GM18508 (cell line): ENCODE results near the gene N4BP2L1.

ENCODE experiments used
- ATAC-seq: cut with Tn5 transposase; IDR thresholded peaks from one replicate; pipeline ENCODE4 v1.9.1; 2021; ENCODE audit warnings: moderate number of reproducible peaks; ENCODE audit not compliant: insufficient read depth, unreplicated experiment

The N4BP2L1 gene

GRCh38 chr13:32438871-32439270 is 10.9 kb upstream of the N4BP2L1 start:
- ATAC-seq: no peak

- ATAC-seq: no peak
Measured at GRCh38 chr13:32432856-32433255, 4.9 kb upstream of the N4BP2L1 start.

GRCh38 chr13:32431361-32431760 is 3.4 kb upstream of the N4BP2L1 start:
- no peak for ATAC-seq

- ATAC-seq: no peak
Measured at GRCh38 chr13:32430018-32430747, 2.3 kb upstream of the N4BP2L1 start.

- ATAC-seq: no peak
Measured at GRCh38 chr13:32429433-32429909, 1.5 kb upstream of the N4BP2L1 start.

- no peak for ATAC-seq
Measured at GRCh38 chr13:32428581-32429432, 877 bp upstream of the N4BP2L1 start.

- ATAC-seq: peak; percentile 0
Measured at GRCh38 chr13:32426990-32427851, 709 bp downstream of the N4BP2L1 start.

- peak; percentile 39 for ATAC-seq
Measured at GRCh38 chr13:32426191-32426989, 1.5 kb downstream of the N4BP2L1 start.

GRCh38 chr13:32425158-32425557 is 2.8 kb downstream of the N4BP2L1 start:
- no peak for ATAC-seq

GRCh38 chr13:32423592-32423991 is 4.3 kb downstream of the N4BP2L1 start:
- no peak for ATAC-seq

GRCh38 chr13:32419862-32420261 is 8.1 kb downstream of the N4BP2L1 start:
- ATAC-seq: no peak

- no peak for ATAC-seq
Measured at GRCh38 chr13:32417995-32418394, 9.9 kb downstream of the N4BP2L1 start.

- no peak for ATAC-seq
Measured at GRCh38 chr13:32415019-32415418, 12.9 kb downstream of the N4BP2L1 start.

GRCh38 chr13:32414580-32414979 is 13.3 kb downstream of the N4BP2L1 start:
- no peak for ATAC-seq

- no peak for ATAC-seq
Measured at GRCh38 chr13:32413284-32413683, 14.6 kb downstream of the N4BP2L1 start.

GRCh38 chr13:32409561-32410421 is 18.1 kb downstream of the N4BP2L1 start:
- ATAC-seq: no peak

GRCh38 chr13:32409001-32409313 is 19.0 kb downstream of the N4BP2L1 start:
- no peak for ATAC-seq

GRCh38 chr13:32408296-32409000 is 19.5 kb downstream of the N4BP2L1 start:
- no peak for ATAC-seq
